GM08714 (cell line): ENCODE measurements around the gene ZBTB24.

Experiments
- H3K4me3 ChIP-seq: fragments of 200-500 bp; sonication (Bioruptor generic); 2 replicates; pipeline ENCODE4 v1.5.1; 2014; ENCODE audit warnings: mild to moderate bottlenecking, low read length, inconsistent platforms
- ZNF274 ChIP-seq: IDR thresholded peaks from 2 replicates; pipeline ENCODE4 v1.6.1; 2012; ENCODE audit warnings: mild to moderate bottlenecking, low read depth, low read length

Gene ZBTB24

DNA sequence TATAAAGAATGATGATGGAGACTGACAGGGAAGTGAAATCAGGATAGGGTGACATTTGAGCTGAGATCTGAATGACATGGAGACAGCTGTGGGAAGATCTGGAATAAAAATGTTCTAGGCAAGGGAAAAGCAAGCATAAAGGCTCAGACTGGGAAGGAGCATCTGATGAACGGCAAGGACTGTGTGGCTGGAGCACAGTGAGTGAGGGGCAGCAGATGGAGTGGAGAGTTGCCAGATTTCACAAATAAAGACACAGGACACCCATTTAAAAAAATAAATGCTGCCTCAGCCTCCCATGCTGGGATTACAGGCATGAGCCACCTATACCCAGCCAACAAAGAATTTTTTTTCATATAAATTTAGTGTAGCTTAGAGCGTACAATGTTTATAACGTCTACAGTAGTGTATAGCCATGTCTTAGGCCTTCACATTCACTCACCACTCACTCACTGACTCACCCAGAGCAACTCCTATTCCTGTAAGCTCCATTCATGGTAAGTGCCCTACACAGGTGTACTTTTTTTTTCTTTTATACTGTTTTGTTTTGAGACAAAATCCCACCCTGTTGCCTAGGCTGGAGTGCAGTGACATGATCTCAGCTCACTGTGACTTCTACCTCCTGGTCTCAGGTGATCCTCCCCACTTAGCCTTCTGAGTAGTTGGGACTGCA is 2.4 kb upstream of the ZBTB24 start:
- H3K4me3 ChIP-seq: no peak overlapping the region
- no peak for TF ChIP-seq ZNF274

DNA sequence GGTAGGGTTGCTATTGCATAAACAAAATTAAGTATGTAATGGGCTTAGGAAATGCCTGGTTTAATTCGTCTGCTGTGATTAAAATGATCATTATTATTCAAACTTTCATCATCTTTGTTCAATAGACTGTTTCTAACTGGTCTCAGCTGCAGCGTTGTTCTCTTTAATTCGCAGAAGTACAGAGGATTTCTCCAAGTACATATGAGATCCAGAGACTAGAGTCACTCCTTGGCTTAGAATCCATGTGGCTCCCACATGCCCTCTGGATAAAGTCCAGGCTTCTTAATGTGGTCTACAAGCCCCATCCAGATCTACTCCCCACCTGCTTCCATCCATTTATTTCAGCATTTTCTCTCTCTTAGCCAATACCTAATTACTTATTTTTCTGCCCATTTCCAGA is 1.1 kb upstream of the ZBTB24 start:
- no peak overlapping the region for H3K4me3 ChIP-seq

DNA sequence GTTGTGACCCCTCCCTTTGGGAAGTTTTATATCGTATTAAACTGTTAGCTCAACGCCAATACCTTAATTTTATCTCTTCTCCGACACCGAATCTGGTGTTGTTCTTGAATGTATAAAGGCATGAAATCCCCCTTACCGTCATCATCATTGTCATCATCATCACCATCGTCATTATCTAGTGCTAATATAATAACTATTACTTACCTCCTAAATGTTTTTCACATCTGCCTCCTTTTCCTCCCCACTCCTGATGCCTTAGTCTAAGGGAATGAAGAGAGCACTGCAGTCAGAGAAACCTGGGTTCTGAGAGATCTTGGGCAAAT is 677 bp upstream of the ZBTB24 start:
- peak overlapping the region; percentile 70 for H3K4me3 ChIP-seq
- no peak for TF ChIP-seq ZNF274

More for the DNA sequence above, 1.1 kb upstream of the ZBTB24 start:
- TF ChIP-seq ZNF274: no peak

DNA sequence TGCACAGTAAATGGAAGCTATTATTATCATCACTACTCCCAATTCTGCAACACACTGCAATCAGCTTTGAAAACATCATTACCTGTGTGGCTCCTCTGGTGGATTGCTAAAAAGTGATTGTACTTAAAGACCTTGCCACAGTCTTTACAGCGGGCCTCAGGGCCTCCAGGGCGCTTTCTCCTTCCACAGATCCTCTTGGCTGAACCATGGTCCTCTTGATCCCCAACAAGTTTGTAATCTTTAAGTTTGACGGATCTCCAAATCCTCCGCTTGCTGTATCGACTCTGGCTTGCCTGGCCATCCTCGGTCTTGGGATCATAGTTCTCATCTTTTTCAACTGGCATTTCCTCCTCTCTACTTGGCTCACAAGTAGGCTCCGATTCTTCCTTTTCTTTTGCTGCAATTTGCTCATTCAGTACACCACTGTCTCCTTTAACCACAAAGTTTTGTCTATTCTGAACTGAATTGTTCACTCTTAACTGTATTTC is 2.0 kb downstream of the ZBTB24 start:
- no peak for TF ChIP-seq ZNF274
- H3K4me3 ChIP-seq: peak overlapping the region; percentile 96; the same call in 1 of the 2 replicates

DNA sequence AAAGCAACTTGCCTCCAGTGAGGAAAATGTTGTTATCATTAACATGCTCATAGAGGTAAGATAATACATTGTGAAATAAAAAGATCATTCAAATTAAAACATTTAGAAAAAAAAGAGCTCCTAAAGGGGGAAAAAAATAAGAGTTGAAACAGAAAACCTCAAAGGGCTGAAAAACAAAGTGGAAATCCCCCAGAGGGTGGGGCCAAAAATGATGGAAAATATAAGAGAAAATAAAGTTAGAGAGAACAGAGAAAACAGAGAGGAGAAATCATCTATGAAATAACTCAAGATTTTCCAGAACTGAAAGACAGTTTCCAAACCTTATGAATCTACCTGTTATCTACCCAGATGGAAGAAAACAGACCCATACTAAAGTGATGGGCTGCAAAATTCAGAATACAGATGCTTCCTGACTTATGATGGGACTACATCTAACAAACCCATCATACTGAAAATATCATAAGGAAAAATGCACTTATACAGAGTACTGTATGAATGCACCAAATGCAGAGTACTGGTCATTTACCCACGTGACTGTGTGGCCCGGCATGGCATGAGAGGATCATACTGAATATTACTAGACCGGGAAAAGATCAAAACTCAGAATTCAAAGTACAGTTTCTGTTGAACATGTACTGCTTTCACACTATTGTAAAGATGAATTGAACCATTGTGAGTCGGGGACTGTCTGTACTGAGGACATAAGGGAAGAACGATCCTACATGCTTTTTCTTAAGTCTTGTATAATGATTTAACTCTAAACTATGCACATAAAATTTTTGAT is 4.0 kb downstream of the ZBTB24 start:
- H3K4me3 ChIP-seq: peak overlapping the region; percentile 64
- no peak for TF ChIP-seq ZNF274

DNA sequence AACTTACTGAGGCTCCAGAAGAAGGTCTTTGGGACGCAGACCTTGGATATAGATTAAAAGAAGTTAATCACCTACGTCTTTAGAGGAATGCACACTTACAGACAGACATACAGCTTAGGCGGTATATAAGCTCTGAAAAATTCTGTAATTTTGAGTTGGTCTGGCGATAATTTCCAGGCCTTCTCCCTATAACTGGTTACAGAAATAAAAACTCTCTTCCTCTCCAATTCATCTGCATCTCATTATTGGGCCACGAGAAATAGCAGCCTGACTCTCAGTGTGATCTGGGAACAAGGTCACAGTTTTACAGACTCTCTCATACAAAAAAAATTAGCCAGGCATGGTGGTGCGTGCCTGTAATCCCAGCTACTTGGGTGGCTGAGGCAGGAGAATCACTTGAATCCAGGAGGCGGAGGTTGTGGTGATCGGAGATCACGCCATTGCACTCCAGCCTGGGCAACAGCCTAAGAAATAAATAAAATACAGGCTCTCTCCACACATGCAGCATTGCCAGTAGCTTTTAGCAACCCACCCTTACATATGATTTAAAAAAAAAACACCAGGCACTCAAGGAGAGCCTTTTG is 4.7 kb downstream of the ZBTB24 start:
- H3K4me3 ChIP-seq: peak overlapping the region; percentile 64
- TF ChIP-seq ZNF274: no peak

DNA sequence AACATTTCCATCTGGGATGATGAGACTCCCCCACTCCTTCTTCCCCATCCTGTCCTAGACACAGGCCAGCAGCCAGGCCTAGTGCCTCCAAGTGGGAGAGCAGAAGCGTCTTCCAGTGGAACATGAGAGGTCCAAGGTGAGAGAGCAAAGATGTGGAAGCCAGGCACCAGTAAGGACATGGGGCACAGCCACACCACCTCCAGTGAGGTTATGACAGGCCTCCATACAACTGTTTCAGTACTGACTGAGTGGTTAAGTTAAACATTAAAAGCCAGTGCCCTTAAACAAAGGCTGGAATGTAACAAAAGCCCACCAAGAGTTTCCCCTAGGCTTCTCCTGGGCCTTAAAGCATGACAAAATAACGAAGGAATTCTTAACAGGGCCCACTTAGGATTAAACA is 5.3 kb downstream of the ZBTB24 start:
- peak overlapping the region; percentile 17; the same call in 1 of the 2 replicates for H3K4me3 ChIP-seq
- no peak for TF ChIP-seq ZNF274

DNA sequence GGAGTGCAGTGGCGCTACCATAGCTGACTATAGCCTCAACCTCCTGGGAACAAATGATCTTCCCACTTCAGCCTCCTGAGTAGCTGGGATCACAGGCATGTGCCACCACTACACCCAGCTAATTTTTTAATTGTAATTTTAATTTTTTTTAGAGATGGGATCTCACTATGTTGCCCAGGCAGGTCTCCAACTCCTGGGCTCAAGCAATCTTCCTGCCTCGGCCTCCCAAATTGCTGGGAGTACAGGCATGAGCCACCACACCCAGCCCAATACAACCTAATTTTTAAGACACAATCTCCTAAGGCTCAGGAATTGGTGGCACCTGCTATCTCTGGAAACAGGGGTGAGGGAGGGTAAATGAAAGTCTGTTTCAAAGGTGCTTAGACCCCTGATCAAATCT is 5.8 kb downstream of the ZBTB24 start:
- H3K4me3 ChIP-seq: peak overlapping the region; percentile 17; the same call in 1 of the 2 replicates
- TF ChIP-seq ZNF274: no peak

DNA sequence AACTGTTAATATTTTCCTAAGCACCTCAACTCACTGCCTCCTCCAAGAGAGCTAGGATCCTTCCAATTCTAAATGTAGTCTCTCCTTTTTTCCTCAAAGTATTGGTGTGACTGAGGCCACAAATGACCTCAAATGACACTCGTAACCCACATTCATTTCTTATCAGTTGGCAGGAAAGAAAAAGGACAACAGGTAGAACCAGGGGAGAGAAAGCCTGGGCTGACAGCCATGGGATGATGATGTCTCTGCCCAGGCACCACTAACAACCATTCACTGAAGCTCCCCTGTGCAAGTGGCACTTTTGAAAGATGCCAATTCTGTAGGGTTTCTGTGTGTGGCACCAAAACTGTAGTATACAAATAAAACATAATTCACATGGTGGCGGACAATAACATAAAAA is 7.4 kb downstream of the ZBTB24 start:
- TF ChIP-seq ZNF274: no peak
- no peak overlapping the region for H3K4me3 ChIP-seq

DNA sequence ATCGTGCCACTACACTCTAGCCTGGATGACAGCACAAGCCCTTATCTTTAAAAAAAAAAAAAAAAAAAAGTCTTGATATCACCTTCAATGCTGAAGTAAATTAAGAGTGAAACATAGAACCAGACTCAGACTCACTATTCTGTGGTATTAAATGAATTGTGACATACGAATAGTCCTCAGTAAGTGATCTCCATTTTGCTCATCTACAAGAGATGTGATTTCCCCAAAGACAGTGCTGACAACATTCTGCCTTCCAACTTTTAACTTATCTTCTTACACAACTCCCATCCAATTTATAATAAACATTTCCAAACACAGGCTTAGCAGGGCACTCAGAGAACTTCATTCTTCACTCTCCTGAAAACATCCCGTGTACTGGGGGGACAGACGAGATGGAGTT is 8.0 kb downstream of the ZBTB24 start:
- TF ChIP-seq ZNF274: no peak
- no peak overlapping the region for H3K4me3 ChIP-seq

DNA sequence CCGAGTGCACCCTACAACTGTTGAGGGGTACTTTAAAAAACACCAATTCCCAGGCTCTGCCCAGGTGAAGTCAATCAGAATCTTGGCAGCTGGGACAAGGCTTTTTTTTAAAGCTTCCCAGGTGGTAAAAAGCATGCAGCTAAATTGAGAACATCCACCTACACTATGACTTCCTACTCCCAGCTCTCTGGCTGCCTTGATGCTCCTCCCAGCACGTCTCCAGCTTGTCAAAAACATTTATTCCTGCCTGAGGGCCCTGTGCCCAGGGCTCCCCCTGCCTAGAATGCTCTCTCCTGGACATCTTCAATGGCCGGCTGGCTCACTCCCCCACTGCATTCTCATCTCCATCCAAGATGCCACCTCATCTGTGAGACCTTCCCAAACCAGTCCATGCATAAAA is 9.9 kb downstream of the ZBTB24 start:
- no peak overlapping the region for H3K4me3 ChIP-seq
- no peak for TF ChIP-seq ZNF274

DNA sequence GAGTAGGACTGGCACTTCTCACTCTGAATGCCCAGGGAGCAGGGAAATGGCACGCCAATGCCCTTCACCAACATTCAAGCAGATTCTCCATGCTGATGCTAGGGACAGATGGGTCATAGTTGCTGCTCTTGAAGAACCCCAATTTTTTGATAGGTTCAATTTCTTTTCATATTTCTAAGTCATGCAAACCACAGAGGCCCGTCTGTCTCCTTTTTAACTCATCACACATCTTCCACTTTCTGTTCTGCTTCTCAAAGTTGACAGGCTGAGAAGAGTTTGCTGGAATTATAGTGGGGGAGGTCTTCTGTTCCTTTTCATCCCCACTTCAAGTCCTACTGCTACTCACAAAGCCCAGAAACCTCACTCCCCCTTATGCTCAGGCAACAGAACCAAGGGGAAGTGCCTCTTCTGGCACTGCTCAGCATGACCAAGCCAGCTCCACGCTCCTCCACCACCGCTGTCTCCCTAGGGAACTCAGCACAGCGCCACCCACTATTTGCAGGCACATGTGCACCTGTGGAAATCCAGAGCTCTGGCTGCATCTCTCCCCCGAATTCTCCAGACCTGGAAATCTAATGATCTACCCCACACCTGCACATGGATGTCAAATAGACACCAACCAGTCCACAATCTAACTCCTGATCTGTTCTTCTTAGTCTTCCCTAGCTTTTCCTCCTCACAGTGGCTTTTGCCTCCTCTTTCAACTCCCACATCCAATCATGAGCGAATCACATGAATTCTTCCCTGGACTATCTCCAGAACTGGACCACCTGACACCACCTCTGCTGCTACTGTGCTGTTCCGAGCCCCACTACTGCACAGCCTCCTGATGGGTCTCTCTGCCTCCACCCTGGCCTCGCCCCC is 10.7 kb downstream of the ZBTB24 start:
- no peak for TF ChIP-seq ZNF274
- H3K4me3 ChIP-seq: no peak overlapping the region; the same call in 1 of the 2 replicates

DNA sequence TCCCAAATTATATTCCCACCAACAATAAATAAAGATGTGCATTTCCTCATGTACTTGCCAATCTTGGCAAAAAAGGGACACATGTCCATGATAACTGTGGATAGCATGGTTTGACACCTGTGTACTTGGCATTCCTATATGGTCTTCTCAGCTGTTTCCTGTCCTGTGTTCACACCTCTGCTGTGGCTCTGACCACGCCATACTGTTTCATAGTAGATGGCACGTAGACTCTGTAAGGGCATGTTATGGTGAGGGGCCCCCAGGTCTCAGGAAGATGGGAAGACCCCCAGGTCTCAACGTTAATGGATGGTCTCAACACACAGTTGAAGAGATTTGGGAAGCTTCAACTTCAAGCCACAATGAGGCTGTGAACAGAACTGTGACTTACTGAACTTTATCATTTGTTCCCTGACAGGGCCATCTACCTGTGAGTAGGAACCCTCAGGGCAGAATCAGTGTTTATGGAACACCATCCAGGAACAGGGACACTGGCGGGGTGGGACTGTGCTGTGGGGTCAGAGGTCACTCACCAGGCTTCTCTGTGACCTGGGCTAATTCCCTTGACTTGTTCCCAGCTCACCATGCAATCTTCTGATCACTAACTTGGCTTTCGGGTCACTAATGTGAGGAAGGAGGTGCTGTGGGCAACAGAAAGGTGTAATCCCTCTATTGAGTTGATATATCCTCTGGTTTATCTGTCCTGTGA is 11.8 kb downstream of the ZBTB24 start:
- H3K4me3 ChIP-seq: no peak overlapping the region
- no peak for TF ChIP-seq ZNF274

DNA sequence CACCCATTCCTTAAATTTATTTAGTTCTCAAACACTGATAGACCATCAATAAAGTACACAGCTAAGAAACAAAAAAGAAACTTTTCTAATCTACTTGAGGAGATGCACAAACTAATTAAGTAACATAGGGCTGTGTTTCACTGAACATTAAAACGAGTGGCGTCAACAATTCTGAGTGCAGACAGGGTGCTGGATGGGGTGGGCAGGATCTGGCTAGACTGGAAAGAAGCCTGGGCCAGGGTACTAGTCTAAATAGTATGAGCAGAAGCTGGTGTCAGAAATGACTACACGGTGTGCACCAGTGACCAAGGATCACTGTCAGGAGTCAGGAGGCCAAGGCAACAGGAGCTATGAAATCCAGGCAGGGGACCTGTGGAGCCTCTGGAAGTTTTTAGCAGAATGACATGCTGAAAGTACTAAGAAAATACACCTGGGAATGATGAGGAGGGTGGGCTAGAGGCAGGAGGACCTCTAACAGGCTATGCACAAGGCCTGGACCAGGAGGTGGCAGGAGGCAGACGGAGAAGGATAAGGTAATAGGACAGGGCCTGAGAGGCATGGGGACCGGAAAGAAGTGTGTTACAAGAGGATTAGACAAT is 13.3 kb downstream of the ZBTB24 start:
- TF ChIP-seq ZNF274: no peak
- H3K4me3 ChIP-seq: no peak overlapping the region
